Gastroesophageal sphincter (tissue), 3 donors: Measurements from ENCODE around the gene WDR37.

Experiments
- CTCF ChIP-seq, 4 experiments: fragments of 200-600 bp in 2 of 4; fragments of 450-650 bp in 2 of 4; sonication (generic) in 1 of 4; IDR thresholded peaks; one replicate each; pipeline ENCODE4 v1.5.1; 2017 to 2019; ENCODE audit warnings: antibody characterized with exemption in 4 of 4, mild to moderate bottlenecking in 2 of 4, moderate library complexity in 2 of 4
- POLR2A ChIP-seq, 2 donors: fragments of 450-650 bp; IDR thresholded peaks; one replicate each; pipeline ENCODE4 v1.6.1; 2017; ENCODE audit warnings: antibody characterized with exemption in 2 of 2, mild to moderate bottlenecking in 2 of 2, moderate library complexity in 1 of 2
- POLR2AphosphoS5 ChIP-seq: sonication (generic); formaldehyde crosslinking; IDR thresholded peaks from one replicate; pipeline ENCODE4 v1.6.1; 2017; ENCODE audit warnings: antibody characterized with exemption

- TF ChIP-seq POLR2AphosphoS5 (no peak), CTCF (IDR thresholded peaks at IDR 0.05) (peak in 3 of 4 experiments; percentile 34 to 52 (median 41)), POLR2A (IDR thresholded peaks at IDR 0.05) (no peak)
These were observed 53.8 kb downstream of the WDR37 start for GRCh38 chr10:1109795-1110673.
